VCaP (cell line): ENCODE results near the gene KCNIP4.

ENCODE experiments used
- H3K27ac ChIP-seq: fragments of 450-650 bp; 2 replicates; pipeline ENCODE4 v1.5.1; 2017
- TF ChIP-seq, protein P1 (sequence below): fragments of 450-650 bp; conservative IDR thresholded peaks from 2 replicates; pipeline ENCODE4 v1.5.1; 2017; ENCODE audit warnings: mild to moderate bottlenecking, moderate library complexity

KCNIP4 gene

DNA sequence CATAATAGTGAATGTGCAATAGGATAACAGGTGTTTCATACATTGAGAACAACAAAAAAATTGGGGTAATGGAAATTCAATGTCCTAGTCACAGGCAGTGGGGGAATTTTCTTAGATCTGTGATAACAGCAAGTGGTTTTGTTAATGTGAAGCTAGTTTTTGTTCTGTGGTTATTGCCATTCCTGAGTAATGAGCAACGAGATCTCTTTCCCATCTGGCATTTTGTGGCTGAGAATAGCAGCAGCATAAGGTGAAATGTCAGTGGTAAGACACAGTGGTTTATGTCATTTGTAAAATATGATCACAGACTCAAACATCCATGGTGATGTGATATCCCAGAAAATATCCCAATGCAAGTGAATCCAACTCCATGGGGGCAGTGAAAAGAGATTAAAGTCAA lies 497.5 kb downstream of the KCNIP4 start:
- TF ChIP-seq, protein P1, sequence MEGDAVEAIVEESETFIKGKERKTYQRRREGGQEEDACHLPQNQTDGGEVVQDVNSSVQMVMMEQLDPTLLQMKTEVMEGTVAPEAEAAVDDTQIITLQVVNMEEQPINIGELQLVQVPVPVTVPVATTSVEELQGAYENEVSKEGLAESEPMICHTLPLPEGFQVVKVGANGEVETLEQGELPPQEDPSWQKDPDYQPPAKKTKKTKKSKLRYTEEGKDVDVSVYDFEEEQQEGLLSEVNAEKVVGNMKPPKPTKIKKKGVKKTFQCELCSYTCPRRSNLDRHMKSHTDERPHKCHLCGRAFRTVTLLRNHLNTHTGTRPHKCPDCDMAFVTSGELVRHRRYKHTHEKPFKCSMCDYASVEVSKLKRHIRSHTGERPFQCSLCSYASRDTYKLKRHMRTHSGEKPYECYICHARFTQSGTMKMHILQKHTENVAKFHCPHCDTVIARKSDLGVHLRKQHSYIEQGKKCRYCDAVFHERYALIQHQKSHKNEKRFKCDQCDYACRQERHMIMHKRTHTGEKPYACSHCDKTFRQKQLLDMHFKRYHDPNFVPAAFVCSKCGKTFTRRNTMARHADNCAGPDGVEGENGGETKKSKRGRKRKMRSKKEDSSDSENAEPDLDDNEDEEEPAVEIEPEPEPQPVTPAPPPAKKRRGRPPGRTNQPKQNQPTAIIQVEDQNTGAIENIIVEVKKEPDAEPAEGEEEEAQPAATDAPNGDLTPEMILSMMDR: no peak
- no peak overlapping the region for H3K27ac ChIP-seq

DNA sequence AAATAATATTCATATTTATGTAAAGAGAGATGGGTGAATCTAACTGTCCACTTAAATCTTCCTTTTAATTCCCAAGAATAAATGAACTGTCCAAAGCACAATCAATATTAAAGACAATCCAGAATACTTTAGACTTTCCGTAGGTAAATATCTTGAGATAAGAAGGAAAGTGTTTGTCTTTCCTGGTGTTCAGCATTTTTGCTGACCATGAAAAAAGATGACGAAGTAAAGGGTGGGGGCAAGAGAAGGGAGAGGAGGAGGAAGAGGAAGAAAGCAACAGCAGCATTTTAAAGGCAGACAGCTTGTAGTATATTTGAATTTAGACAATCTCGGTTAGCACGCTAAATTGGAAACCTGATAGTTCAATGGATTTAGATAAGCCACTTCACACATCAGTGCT lies 498.2 kb downstream of the KCNIP4 start:
- H3K27ac ChIP-seq: no peak overlapping the region
- TF ChIP-seq, protein P1: no peak

DNA sequence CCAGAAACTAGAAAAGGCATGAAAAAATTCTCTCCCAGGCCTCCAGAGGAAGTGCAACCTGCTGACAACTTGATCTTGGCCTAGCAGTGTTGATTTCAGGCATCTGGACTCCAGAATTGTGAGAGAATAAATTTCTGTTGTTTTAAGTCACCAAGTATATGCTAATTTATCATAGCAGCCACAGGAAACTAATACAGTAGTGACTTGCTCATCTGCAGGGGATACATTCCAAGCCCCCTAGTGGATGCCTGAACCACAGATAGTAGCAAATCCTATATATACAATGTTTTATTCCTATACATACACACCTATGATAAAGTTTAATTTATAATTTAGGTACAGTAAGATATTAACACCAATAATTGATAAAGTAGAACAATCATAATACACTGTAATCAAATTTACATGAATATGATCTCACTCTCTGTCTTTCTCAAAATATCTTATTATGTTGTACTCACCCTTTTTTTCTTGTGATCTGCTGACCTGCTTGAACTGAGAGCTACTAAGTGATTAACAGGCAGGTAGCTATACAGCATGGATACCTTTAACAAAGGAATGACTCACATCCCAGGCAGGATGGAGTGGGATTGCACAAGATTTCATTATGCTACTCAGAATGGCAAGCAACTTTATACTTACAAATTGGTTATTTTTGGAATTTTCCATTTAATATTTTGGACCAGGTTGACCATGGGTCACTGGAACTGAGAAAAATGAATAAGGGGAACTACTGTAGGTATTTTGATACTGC lies 501.1 kb downstream of the KCNIP4 start:
- TF ChIP-seq, protein P1: no peak
- H3K27ac ChIP-seq: no peak overlapping the region

DNA sequence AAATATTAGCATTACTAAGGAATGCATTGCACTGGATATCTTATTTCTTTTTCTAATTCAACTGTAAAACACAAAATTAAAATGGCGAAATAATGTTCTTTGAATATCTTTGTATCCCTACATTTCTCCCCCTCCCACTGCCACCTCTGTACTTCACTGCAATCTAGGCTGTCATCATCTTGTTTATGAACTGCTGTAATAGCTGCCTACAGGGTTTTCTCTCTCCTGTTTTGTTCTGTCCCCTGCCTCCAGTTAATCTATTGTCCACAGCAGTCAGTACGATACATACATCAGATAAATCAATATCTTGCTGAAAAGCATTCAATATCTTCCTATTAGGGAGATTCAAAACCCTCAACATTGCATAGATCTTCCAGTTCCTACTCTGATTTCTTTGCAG lies 528.4 kb downstream of the KCNIP4 start:
- no peak overlapping the region for H3K27ac ChIP-seq
- TF ChIP-seq, protein P1: no peak

DNA sequence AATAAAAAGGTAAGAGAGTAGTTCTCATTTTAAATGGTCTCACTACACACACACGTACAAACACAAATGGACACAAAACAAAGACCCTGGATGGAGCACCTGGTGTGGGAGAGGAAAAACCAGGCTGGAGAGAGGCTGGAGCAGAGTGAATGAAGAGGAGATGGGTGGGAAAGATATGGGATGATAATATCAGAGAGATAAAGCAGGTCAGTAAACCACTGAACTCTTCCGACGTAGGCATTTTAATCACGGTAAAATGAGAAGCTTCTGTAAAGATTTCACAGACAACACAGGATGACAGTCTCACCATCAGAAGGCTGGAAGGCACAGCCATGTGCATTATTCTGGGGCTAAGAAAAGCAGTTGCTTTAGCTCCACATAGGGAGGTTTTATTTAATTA lies 532.8 kb downstream of the KCNIP4 start:
- no peak overlapping the region for H3K27ac ChIP-seq
- TF ChIP-seq, protein P1: no peak

DNA sequence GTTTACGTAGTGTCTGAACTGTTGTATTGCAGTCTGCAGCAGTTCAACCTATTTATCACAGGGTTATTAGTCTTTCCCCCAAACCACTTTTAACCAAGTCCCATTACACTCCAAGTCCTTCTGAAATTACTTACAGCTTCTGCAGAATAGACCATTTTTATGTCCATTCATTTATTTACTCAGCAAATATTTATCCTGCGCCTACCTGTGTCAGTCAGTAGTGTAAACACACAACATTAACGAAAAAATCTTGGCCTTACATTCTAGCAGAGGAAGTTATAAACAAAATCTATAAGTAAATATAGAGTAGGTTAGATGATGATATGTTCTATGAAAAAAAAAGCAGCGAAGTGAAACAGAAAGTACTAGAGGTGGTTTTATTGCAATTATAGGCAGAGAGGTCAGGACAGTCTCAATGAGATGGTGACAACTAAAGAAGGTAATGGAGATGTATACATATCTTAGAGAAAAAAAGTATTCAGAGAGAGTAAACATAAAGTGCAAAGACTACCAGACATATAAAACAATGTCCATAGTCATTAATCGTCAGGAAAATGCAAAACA lies 534.7 kb downstream of the KCNIP4 start:
- no peak overlapping the region for H3K27ac ChIP-seq
- TF ChIP-seq, protein P1: no peak

DNA sequence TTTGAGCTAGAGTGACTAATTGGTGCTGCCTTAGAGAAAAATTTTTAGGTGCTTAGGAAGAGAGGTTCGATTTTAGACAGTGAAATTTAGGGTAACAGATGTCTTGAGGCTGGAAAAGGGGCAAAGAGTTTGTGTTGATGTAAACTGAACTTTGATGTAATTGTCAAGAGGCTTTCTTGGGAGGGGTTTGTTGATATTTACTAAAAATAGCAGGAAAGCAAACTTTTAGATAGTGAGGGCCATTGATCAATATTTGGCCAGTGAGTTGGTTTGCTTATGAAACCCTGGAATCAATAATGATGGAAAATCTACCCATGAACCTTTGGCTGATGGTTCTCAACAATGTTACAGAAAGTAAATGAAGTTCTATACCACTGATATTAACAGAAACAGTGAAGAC lies 537.5 kb downstream of the KCNIP4 start:
- TF ChIP-seq, protein P1: no peak
- H3K27ac ChIP-seq: no peak overlapping the region
